Colonic mucosa (tissue), 4 donors: Measurements from ENCODE around the gene SYF2. TPM values are rescaled to one million over a fixed set of nuclear protein-coding genes. Genes with fewer than 3 reads are reported as not detected.
A peak's percentile ranks its signal among the peaks of the same experiment; 100 is the strongest.

ENCODE experiments used
- DNase-seq: peaks from one replicate; pipeline ENCODE4 v3.0.0-alpha.2; 2020
- H3K27ac ChIP-seq: fragments of 200-600 bp; one replicate; pipeline ENCODE4 v1.8.0; 2021
- H3K27me3 ChIP-seq: fragments of 200-600 bp; one replicate; pipeline ENCODE4 v1.8.0; 2021
- H3K36me3 ChIP-seq: fragments of 200-600 bp; one replicate; pipeline ENCODE4 v1.8.0; 2021
- H3K4me1 ChIP-seq: fragments of 200-600 bp; one replicate; pipeline ENCODE4 v1.8.0; 2021; ENCODE audit warnings: mild to moderate bottlenecking
- H3K4me3 ChIP-seq: fragments of 200-600 bp; one replicate; pipeline ENCODE4 v1.8.0; 2021
- H3K9ac ChIP-seq, 2 donors: one replicate each; pipeline ENCODE4 v1.7.0; 2013; ENCODE audit warnings: control low read depth in 2 of 2, low read depth in 2 of 2, low read length in 2 of 2
- H3K9me3 ChIP-seq: fragments of 200-600 bp; one replicate; pipeline ENCODE4 v1.8.0; 2021
- CTCF ChIP-seq: fragments of 200-600 bp; IDR thresholded peaks from one replicate; pipeline ENCODE4 v1.8.0; 2022; ENCODE audit warnings: antibody characterized with exemption, mild to moderate bottlenecking
- intact Hi-C: fragments of 100-400 bp; cut with DNase I; formaldehyde crosslinking; loops from one replicate; pipeline ENCODE4 v1.14.1; 2022
- total RNA-seq, 2 donors: library from RNA; stranded (reverse); fragmentation: NEBNext Ultra II Directional in 1 of 2; extraction: Animal tissue kit (Norgen Biotek cat#: 25700) in 1 of 2; gene quantifications; one replicate each; pipeline ENCODE4 v1.2.1, GENCODE V29; 2021
- donor health status: healthy.
- donor health status: DM: no; HTN: no; CAD: no.
- donor health status: DM: no; HTN: no; CAD: no.

Gene SYF2
- total RNA-seq, 2 donors from 2014 or later, result 38.8 to 60.8 TPM

- Histone ChIP-seq H3K9me3 (no peaks in the 10 kb centered on the region), H3K27me3 (no peaks in the 10 kb centered on the region), H3K27ac (no peak overlapping the region), H3K4me1 (no peaks in the 10 kb centered on the region), H3K4me3 (no peak overlapping the region), H3K9ac (no peak overlapping the region), H3K36me3 (no peaks in the 10 kb centered on the region)
- intact Hi-C loops, result loop anchor here (5.0 to 10.0 kb wide), 2 partner anchors 65 to 362 kb away; no protein-coding TSS in a partner anchor
- DNase-seq, result no peak
- TF ChIP-seq CTCF, result no peak
Observed at GRCh38 chr1:25209516-25209915, 22.8 kb downstream of the SYF2 start.

DNA sequence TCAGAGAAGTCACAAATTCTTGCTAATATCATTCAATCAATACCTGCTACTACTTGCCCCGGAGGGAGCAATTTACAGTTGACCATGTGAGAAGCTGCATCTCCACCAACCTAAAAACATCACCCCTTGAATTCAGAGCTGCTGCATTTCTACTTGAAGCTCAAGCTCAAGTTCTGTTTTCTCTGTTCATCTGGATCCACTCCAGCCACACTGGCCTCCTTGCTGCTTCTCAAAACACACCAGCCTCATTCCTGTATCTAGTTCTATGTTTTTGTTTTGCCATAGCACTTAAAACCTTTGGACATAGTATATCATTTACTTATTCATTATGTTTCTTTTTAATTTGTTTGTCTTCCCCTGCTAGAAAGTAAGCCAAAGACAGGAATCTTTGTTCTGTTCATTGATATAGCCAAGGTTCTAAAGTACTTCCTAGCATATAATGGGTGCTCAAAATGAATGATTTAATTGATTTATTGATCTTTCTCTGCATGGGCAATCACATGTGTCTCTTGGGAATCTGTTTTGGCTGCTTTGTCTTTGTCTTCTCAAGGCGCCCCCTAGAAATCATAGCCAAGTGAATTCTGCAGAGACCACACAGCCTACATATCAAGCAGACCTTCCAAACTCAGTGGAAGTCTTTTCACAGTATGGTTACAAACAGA lies 23.6 kb downstream of the SYF2 start:
- Histone ChIP-seq H3K4me1 (no peaks in the 10 kb centered on the region), H3K27me3 (no peaks in the 10 kb centered on the region), H3K9me3 (no peaks in the 10 kb centered on the region), H3K9ac (no peak overlapping the region), H3K27ac (peak overlapping the region; percentile 67), H3K36me3 (no peaks in the 10 kb centered on the region), H3K4me3 (no peak overlapping the region)
- DNase-seq, result no peak
- intact Hi-C loops, result loop anchor here (5.0 to 10.0 kb wide), 2 partner anchors 64 to 361 kb away; no protein-coding TSS in a partner anchor
- TF ChIP-seq CTCF, result no peak

GRCh38 chr1:25208092-25208491 lies 24.2 kb downstream of the SYF2 start:
- H3K36me3 ChIP-seq, result no peaks in the 10 kb centered on the region
- no peaks in the 10 kb centered on the region for H3K9me3 ChIP-seq
- no peak overlapping the region for H3K4me3 ChIP-seq
- TF ChIP-seq CTCF, result no peak
- no peaks in the 10 kb centered on the region for H3K27me3 ChIP-seq
- H3K4me1 ChIP-seq, result no peaks in the 10 kb centered on the region
- intact Hi-C loops, result loop anchor here (5.0 to 10.0 kb wide), 2 partner anchors 63 to 361 kb away; no protein-coding TSS in a partner anchor
- peak overlapping the region; percentile 67 for H3K27ac ChIP-seq
- peak overlapping the region in 1 of 2 donors; percentile 73 for H3K9ac ChIP-seq
- DNase-seq, result no peak

DNA sequence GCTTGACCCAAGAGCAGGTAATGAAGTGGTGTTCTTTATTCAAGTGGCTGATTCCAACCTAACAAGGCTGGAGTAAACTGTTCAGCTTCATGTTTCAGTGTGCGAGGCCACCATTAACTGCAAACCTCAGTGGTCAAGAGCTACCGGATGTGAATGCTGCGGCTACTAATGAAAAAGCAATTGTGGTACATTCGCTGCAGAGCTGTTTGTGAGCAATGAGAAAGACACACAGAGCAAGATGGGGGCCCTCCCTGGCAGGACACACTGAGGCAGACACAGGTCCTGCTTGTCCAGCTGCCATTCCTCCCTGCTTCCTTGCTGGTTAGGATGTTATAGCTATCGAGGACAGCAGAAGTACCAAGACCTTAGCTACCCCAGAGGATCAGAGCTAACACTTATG lies 26.1 kb downstream of the SYF2 start:
- intact Hi-C loops, result loop anchor here (5.0 to 10.0 kb wide), 2 partner anchors 61 to 359 kb away; no protein-coding TSS in a partner anchor

DNA sequence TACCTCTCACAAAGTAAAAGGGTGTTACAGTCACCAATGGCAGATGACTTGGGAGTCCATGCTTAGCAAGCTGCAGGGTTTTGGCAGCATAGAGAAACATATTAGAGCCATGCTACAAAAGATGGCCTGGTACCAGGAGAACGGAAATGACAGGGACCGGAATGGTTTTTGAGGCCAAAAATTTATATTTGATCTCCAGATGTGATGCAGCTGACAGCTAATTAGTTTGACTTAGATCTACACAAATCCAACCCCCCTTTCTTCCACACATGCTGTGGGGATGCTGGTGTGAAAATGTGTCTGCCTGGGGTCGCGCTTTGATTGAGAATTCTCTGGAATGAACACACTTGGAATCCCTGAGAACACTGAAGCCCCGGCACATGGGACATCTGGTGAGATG lies 26.5 kb downstream of the SYF2 start:
- Histone ChIP-seq H3K4me1 (no peaks in the 10 kb centered on the region), H3K9ac (no peak overlapping the region), H3K9me3 (no peaks in the 10 kb centered on the region), H3K27ac (no peak overlapping the region), H3K36me3 (no peaks in the 10 kb centered on the region), H3K4me3 (no peak overlapping the region), H3K27me3 (no peaks in the 10 kb centered on the region)
- no peak for DNase-seq
- TF ChIP-seq CTCF, result no peak
- intact Hi-C loops, result loop anchor here (2.0 to 10.0 kb wide), 3 partner anchors 61 to 358 kb away; no protein-coding TSS in a partner anchor

More for the DNA sequence above, 26.1 kb downstream of the SYF2 start:
- no peaks in the 10 kb centered on the region for H3K27me3 ChIP-seq
- H3K9ac ChIP-seq, result no peak overlapping the region
- no peaks in the 10 kb centered on the region for H3K36me3 ChIP-seq
- H3K9me3 ChIP-seq, result no peaks in the 10 kb centered on the region
- no peak for TF ChIP-seq CTCF
- H3K4me3 ChIP-seq, result no peak overlapping the region
- no peak for DNase-seq
- H3K27ac ChIP-seq, result no peak overlapping the region
- no peaks in the 10 kb centered on the region for H3K4me1 ChIP-seq
